Stomach (tissue), 4 donors: Measurements from ENCODE around the gene RNLS.

Experiments used
- POLR2AphosphoS5 ChIP-seq, 3 donors: sonication (generic); formaldehyde crosslinking; IDR thresholded peaks; one replicate each; pipeline ENCODE4 v1.6.1; 2016; ENCODE audit warnings: antibody characterized with exemption in 3 of 3
- TF ChIP-seq, protein P1 (sequence below), 7 experiments: fragments of 450-650 bp in 4 of 7; fragments of 200-600 bp in 3 of 7; sonication (generic) in 3 of 7; IDR thresholded peaks; one replicate each; pipeline ENCODE4 v1.5.1; 2016 to 2019; ENCODE audit warnings: antibody characterized with exemption in 7 of 7, control low read depth in 2 of 7, mild to moderate bottlenecking in 1 of 7

DNA sequence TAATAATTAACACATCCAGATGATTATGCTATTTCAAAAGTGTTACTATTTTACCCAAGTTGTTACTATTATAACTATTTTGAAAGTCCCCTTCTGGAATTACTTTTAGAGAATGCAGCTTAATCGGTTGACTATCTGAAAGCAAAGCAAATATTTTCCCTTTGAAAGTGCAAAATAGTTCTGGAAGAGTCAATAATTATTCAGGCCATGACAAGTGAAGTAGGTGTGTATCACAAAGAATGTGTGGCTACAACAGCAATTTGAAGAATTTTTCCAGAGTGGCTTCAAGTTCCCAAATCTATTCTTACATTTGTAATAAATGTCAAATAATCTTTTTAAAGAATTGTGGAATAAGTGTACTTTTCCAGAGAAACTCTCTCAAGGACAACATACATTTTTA lies 42.8 kb downstream of the RNLS start:
- TF ChIP-seq, protein P1, sequence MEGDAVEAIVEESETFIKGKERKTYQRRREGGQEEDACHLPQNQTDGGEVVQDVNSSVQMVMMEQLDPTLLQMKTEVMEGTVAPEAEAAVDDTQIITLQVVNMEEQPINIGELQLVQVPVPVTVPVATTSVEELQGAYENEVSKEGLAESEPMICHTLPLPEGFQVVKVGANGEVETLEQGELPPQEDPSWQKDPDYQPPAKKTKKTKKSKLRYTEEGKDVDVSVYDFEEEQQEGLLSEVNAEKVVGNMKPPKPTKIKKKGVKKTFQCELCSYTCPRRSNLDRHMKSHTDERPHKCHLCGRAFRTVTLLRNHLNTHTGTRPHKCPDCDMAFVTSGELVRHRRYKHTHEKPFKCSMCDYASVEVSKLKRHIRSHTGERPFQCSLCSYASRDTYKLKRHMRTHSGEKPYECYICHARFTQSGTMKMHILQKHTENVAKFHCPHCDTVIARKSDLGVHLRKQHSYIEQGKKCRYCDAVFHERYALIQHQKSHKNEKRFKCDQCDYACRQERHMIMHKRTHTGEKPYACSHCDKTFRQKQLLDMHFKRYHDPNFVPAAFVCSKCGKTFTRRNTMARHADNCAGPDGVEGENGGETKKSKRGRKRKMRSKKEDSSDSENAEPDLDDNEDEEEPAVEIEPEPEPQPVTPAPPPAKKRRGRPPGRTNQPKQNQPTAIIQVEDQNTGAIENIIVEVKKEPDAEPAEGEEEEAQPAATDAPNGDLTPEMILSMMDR (IDR thresholded peaks at IDR 0.05) = no peak
- TF ChIP-seq POLR2AphosphoS5 (IDR thresholded peaks at IDR 0.05) = no peak
